8988T (cell line): ENCODE data around the gene VSIG10.

ENCODE experiments used
- DNase-seq: peaks from one replicate; pipeline ENCODE4 v3.0.0; 2011

Gene VSIG10

GRCh38 chr12:118059341-118060191, 44.2 kb downstream of the VSIG10 start:
- DNase-seq = peak; percentile 15

GRCh38 chr12:118058881-118059280, 44.9 kb downstream of the VSIG10 start:
- no peak for DNase-seq

- no peak for DNase-seq
Observed at GRCh38 chr12:118058227-118058626, 45.6 kb downstream of the VSIG10 start.

GRCh38 chr12:118055865-118056773, 47.7 kb downstream of the VSIG10 start:
- DNase-seq = no peak

- peak; percentile 26 for DNase-seq
Observed at GRCh38 chr12:118055144-118055557, 48.7 kb downstream of the VSIG10 start.

GRCh38 chr12:118053071-118053985, 50.5 kb downstream of the VSIG10 start:
- no peak for DNase-seq

- DNase-seq = peak; percentile 73
Observed at GRCh38 chr12:118052324-118053070, 51.3 kb downstream of the VSIG10 start.

- no peak for DNase-seq
Observed at GRCh38 chr12:118050972-118051910, 52.6 kb downstream of the VSIG10 start.

- DNase-seq = no peak
Observed at GRCh38 chr12:118046430-118046829, 57.4 kb downstream of the VSIG10 start.

GRCh38 chr12:118044577-118044976, 59.2 kb downstream of the VSIG10 start:
- no peak for DNase-seq

- DNase-seq = no peak
Observed at GRCh38 chr12:118044075-118044474, 59.7 kb downstream of the VSIG10 start.

- DNase-seq = no peak
Observed at GRCh38 chr12:118042091-118042490, 61.7 kb downstream of the VSIG10 start.

- no peak for DNase-seq
Observed at GRCh38 chr12:118038137-118038536, 65.7 kb downstream of the VSIG10 start.

- DNase-seq = no peak
Observed at GRCh38 chr12:118036672-118037411, 67.0 kb downstream of the VSIG10 start.

GRCh38 chr12:118035190-118036041, 68.4 kb downstream of the VSIG10 start:
- DNase-seq = no peak

- DNase-seq = no peak
Observed at GRCh38 chr12:118034429-118035189, 69.2 kb downstream of the VSIG10 start.

GRCh38 chr12:118033902-118034301, 69.9 kb downstream of the VSIG10 start:
- DNase-seq = no peak

- no peak for DNase-seq
Observed at GRCh38 chr12:118033323-118033722, 70.5 kb downstream of the VSIG10 start.
